HPDE6-E6E7 (cell line): Measurements from ENCODE around the gene PPP1R14C.
"Not testable (repeated sequence)": the region's sequence is repeated elsewhere in the genome, so short reads cannot be mapped to it uniquely, and the experiment has no call there.

Experiments used
- DNase-seq: peaks from one replicate; pipeline ENCODE4 v3.0.0; 2011; ENCODE audit warnings: missing footprints; ENCODE audit errors: extremely low spot score

PPP1R14C gene

DNA sequence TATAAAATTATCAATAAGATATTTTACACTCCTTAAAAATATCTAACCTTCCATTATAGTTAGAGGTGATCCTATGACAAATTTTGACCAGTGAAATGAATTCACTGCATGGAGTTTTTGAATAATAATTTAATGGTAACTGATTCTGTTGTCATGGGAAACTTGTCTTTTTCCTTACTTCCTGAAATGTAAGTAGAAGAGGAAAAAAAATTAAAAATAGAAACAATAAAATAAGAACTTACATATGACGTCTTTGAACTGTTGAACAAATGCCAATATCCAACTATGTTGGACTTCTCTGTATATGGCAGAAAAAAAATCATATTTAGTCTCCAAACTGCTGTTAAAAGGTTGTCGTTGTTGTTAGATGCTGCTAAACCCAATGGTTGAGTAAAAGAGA lies 26.3 kb downstream of the PPP1R14C start:
- no peak for DNase-seq

DNA sequence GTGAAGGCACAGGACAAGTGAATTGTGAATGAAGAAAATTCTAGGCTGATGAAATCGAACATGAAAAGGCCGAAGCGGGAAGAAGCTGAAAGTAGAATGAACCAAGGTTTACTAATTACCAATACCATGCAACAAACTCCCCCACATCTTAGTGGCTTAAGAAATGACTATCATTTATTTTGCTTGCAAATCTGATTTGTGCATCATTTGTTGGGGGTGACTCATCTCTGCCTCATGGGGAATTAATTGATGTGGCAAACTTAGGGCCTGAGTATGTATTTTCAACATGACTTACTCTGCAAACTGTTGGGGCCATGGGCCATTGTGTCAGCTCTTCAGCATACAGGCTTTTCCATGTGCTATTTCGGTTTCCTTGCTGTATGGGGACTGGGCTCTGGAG lies 26.8 kb downstream of the PPP1R14C start:
- peak; percentile 54 for DNase-seq

DNA sequence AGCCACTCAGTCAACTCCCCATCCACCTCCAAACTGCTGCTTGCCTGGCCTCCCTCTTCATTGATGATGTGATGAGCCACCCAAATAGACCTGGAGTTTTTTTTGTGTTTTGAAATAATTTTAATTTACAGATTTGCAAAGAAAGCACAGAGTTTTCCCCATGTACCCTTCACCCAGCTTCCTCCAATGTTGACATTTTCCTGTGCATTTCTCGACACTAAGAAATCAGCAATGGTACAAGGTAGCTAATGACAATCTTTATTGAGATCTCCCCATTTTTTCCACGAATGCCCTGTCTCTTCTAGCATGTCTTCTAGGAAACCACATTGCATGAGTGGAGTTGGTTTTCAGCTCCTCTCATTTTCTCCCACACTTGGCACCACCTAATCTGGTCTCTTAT lies 30.1 kb downstream of the PPP1R14C start:
- no peak for DNase-seq

DNA sequence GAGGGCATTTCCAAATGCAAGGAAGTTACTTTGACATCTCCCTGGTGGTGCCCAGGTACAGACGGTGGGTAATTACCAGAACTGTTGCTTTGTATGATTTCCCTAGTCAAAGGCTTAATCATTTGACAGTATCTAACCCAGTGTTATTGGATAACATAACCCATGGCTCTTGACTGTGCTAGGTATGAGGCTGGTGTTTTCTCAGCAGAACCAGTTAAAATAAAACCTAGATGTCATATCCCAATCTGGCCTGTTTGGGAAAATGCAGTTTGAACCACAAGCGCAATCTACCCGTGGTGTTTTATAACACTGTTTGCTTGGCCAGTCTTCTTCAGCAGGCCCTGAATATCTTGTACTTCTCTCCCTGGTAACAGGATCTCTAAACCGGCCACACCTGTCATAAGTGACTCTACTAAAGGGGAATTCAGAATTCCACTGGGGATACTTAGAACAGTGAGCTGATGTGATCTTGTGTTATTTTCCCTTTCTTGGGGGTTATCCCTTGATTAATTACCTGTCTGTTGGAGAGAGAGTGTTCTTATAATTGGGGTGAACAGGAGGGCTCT lies 32.8 kb downstream of the PPP1R14C start:
- no peak for DNase-seq

DNA sequence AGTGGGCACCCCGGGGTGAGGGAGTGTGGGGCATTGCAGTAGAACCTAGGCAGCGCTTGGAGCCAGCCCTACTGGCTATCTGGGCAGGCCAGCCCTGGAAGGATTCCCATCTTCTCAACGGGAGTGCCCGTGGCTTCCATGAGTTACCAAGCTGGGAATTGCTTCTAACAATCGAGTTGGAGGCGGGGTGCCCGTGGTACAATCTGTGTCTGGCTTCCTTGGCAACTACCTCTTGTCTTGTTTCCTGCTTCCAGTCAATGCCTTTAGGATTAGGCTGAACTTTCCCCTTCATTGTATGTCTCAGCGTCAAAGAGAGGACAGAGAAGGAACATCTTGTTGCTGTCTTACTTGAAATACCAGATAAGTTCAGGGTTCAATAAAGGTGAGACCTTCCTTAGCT lies 33.3 kb downstream of the PPP1R14C start:
- DNase-seq = no peak

DNA sequence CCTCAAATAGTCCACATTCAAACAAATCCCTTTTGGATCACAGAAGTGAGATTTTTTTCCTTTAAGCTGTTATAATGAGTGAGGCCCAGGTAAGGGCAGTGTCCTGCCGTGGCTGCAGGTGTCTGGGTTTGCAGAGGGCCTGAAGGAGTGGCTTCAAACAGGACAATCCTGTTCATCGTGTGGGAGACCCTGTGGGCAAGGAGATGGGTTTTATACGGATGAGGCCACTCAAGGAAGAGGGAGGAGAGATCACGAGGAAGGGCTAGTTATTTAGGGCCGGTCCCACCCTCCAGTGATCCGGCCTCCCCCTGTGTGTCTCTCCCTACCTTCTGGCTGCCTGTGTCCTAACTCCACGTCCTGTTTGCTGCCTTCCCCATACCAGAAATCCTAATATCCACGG lies 33.8 kb downstream of the PPP1R14C start:
- no peak for DNase-seq

DNA sequence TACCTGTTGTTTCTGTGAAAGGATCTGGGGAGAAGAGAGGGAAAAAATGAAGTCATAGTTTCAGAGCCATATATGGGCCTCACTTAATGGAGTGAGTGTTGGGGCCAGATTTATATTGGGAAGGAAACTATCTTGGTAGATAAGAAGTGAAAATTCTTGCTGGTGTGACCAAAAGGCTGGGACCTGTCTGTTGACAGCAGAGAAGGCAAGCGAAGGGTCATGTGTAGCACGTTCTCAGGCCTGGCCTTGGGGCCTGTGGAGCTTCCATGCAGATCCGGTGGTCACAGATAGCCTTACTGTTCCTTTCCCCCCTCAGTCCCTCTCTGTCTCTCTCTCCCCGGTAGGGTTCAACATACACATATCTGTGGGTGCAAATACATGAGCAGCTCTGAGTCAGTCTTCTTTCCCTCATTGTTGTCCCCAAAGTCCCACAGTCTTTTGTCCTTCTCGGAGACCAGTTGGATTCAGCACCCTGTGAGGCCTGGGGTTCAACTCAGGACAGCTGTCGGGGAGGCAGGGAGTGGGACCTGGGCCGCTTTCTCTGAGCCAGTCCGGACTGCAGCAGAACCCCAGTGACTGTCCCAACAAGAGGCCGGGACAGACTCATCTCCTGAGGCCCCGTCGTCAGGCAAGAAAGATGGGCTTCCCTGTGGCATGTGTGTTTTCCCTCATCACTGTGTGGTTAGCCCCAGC lies 34.6 kb downstream of the PPP1R14C start:
- no peak for DNase-seq

DNA sequence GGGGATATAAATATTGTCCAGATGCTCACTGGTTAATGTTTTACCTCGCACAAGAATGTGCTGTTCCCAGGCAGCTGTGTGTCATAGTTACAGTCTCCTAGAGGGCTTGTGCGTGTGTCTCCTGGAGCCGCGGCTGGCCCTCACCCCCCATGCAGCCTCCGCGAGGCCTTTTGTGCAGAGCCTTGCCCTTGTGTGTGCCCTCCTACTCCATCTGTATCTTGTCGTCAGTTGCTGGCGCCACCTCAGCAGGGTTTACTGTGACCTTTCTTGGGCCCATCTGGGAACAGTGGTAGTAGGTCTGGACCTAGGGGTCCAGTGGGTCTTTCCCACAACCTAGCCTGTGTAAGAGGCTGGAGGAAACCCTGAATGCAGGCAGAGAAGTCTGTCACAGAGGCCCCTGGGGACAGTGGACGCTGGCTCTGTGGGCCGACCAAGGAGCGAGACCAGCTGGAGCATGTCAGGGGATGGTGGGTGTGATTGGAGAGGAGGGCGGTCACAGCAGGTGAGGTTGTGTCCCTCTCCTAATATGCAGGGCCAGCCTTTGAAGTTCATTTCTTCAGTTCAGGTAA lies 35.2 kb downstream of the PPP1R14C start:
- no peak for DNase-seq

DNA sequence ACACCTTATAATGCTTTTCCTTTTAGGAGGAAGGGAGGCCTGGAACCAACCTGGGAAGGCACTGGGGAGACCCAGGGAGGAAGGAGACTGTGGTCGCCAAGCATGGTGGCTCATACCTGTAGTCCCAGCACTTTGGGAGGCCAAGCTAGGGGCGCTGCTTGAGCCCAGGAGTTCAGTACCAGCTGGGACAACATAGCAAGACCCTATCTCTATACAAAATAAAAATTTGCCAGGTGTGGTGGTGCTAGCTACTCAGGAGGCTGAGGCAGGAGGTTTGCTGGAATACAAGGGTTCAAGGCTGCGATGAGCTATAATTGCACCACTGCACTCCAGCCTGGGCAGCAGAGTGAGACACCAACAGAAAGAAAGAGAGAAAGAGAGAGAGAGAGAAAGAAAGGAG lies 36.2 kb downstream of the PPP1R14C start:
- no peak for DNase-seq

DNA sequence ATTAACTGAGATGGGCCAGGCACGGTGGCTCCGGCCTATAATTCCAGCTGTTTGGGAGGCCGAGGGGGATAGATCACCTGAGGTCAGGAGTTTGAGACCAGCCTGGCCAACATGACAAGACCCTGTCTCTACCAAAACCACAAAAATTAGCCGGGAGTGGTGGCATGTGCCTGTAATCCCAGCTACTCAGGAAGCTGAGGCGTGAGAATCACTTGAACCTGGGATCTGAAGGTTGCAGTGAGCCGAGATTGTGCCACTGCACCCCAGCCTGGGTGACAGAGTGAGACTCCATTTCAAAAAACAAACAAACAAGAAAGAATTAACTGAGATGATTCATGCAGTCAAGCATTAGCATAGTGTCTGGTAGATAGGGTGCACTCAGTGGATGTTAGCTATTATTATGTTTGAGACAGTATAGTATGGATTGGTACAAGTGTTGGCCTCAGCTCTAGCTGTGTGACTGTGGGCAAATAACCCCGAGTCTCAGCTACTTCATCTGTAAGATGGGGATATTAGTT lies 37.1 kb downstream of the PPP1R14C start:
- not testable (repeated sequence) for DNase-seq

DNA sequence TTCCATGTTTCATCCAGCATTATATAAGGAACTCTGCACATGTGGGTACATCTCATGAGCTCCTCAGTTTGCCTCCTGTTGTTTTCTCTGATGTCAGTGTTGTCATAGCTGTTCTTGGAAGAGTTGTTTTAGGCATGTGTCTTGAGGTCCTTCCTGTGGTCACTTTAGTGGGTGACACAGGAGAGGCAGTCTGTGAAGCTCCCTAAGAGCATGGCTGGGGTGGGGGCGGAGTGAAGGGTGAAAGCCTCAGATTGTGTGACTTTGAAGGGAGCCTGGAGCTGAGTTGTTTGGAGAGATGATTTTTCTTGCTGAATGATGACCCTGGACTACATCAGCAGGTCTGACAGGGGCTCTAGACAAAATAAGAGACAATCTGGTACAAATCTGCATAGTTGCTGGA lies 37.7 kb downstream of the PPP1R14C start:
- no peak for DNase-seq

DNA sequence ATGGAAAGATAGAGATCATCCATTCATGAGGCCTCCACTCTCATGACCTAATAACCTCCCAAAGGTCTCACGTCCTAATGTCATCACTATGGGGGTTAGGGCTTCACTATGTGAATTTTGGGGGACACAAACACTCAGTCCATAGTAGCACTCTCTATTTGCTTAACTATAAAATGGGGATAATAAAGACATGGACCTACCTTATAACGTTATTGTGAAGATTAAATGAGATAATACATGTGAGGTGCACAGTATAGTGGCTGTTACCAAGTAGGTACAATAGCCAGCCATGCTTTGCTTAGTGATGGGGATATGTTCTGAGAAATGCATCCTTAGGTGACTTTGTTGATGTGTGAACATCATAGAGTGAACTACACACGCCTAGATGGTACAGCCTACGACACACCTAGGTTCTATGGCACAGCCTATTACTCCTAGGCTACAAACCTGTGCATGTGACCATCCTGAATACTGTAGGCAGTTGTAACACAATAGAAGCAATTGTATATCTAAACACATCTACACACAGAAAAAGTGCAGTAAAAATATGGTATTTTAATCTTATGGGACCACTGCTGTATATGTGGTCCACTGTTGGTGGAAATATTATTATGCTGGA lies 39.7 kb downstream of the PPP1R14C start:
- DNase-seq = no peak

DNA sequence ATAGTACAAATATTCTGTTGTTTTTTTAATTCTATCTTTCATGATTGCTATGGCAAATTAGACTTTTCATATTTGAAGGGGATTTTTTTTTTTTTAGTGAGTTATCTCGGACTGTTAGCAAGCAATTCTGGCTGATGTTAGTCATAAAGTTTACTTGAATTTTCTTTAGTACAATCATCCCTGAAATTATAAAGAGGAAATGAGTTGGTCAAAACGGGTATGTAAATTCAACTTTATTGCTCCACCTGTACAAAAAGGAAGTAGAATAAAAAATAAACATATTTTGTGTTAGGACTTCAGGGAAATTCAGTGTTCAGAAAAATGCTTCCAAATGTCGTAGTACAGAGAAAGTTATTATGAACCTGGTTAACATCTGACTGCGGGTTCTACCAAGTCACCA lies 40.3 kb downstream of the PPP1R14C start:
- no peak for DNase-seq

DNA sequence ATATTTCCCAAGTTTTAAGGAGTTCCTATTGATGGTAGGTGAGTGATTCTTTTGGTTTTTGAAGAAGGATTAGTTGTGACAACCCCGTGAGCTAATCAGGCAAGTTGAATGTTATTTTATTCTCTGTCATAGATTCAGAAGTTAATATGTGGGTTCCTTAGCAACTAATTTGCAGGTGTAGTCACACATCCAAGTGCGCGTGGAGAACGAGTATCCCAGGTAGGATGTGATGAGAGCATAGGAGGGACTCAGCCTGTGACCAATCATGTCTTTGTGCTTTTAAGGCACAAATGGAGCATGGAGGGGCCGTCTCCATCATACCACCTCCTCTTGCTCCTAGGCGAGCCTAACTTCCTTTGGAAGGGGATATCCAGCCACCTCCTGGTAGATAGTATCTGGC lies 41.1 kb downstream of the PPP1R14C start:
- no peak for DNase-seq

DNA sequence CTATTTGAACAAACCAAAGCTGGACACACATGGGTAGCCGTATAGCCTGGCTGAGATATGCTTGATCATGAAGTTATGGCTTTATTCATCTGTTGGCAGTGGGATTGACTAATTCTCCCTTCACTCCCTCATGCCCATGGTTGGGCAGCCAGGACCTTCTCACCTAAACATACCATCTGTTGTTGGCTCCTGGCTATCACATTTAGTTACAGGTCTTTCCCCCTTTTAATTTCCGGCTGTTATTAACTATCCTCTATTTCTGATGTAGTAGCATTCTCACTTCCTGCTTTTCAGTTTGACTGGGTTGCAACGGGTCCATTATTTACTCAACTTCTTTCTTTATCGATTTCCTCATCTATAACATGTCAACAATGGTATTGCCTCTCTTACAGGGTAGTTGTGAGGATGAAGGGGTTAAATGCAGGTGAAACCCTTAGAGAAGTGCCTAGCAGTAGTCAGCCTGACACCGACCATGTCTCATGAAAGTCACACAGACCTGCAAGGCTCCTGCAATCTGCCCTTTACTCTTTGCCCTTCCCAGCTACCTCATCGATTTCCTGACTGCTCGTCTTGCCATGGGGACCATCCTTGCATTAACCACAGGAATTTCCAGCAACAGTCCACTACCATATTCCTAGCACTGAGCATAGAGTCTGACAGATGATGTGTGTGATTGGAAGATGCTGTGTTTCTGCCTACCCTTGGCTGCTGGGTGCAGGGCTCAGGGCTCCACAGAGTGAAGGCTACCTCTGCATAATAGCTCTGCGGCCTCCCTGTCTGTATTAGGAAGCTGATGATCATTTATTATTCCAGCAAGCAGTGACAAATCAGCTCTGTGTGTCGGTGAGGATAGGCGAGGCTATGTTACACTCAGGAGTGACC lies 42.2 kb downstream of the PPP1R14C start:
- no peak for DNase-seq

DNA sequence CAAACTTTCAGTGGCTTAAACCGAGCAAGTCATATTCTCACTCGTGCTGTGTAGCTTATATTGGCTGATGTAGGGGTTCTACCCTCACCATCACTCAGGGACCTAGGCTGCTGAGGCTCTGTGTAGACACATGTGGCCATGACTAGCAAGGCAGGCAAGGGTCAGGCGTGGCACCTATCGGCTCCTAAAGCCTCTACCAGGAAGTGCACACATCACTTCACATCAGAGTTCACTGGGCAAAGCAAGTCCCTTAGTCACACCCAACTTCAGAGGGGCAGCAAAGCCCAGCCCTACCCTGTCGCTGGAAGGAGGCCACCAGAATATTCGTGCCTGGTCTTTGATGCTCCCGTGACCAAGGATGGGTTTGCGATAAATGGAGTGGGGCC lies 42.9 kb downstream of the PPP1R14C start:
- no peak for DNase-seq

DNA sequence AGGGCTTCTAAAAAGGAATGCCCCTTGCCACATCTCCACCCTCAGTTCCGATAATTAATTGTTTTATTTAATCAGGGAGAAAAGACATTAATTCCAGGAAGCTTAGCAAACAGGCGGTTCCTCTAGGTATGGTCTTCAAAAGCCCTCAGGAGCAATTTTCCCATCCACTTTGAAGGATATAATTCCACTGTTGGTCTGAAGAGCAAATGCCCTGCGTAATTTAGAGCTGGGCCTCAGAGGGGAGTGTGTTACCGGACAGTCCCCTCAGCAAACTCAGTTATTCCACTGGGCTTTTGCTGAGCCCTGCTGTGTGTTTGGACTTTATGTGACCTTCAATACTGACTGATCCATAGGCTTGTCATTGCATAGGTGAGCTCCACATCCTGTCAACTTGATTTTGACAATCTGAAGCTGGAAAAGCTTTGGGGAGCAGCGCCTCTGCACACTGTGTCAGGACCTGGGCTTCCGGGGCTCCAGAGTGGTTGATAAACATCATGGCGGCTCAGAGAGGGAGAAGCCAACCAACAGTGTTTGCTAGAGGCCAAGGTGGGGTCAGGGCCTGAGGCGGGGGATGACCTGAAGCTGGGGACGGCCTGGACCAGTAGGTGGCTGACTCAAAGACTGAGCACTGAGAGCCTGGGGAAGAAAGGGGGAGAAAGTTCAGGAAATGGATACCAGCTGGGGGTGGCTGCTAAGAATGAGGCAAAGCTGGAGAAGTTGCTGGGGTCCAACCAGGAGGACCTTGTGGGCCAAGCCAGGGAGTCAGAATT lies 43.5 kb downstream of the PPP1R14C start:
- DNase-seq = no peak

DNA sequence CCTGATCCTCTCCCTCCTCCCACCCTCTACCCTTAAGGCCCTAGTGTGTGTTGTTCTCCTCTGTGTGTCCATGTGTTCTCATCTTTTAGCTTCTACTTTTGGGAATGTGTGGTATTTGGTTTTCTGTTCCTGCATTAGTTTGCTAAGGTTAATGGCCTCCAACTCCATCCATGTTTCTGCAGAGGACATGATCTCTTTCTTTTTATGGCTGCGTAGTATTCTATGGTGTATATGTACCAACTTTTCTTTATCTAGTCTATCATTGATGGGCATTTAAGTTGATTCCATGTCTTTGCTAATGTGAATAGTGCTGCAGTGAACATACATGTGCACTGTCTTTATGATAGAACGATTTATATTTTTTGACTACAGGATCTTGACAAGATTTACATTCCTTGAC lies 44.6 kb downstream of the PPP1R14C start:
- DNase-seq = not testable (repeated sequence)

DNA sequence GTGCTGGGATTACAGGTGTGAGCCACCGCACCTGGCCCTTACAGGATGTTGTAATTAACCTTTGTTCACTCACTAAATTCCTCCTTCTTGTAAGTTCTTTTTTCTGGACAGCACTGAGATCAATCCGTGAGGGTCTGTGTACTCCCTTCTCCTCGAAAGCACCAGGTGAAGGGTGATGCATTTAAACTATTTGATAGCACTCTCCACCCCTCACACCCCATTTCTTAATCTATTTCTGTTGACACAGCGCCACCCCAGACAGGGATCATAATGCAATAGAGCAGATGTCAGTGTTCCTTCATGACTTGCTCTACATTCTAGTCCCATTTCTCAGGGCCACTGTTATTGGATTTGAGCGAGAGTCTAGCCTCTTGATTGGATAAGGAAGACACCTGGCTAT lies 46.3 kb downstream of the PPP1R14C start:
- no peak for DNase-seq

DNA sequence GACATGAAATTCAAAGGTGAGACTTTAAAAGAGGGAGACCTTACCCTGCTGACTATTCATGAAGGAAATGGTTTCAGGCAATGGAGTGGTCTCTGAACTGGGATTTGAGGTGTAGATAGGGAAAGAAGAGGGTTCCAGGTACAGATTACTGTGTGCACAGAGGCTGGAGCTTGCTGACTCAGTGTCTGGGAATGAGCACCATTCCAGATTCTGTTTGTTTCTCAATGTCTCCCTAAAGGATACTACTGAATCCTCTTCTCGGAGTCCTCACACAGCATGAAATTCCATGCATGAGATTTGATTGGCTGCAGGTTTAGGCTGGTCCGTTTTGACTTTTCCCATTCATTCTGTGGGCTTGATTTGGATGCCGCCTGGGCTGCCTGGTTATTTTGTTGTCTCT lies 49.0 kb downstream of the PPP1R14C start:
- no peak for DNase-seq

DNA sequence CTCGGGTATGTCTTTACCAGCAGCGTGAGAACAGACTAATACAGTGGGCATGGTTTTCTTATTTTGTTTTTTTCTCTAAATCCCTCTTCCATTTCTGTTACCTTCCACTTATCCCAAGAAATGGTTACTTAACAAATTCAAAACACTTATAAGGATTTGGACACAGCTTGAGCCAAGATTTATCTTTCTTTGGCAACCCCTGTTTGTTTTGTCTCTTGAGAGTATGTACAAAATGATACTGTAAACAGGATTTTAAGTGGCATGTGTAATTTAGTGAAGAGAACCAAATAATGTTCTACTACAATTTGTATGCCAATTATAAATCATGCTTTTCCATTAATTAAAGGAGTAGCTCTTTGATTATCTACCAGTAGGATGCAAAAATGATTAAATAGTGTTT lies 51.4 kb downstream of the PPP1R14C start:
- no peak for DNase-seq
